HepG2 (cell line): ENCODE measurements around the gene SERBP1. TPM values are rescaled to one million over a fixed set of nuclear protein-coding genes. Genes with fewer than 3 reads are reported as not detected.

ENCODE experiments used
- ARNT2 ChIP-seq: sonication (generic); formaldehyde crosslinking; IDR thresholded peaks from 2 replicates; pipeline ENCODE4 v1.8.0; 2022; ENCODE audit warnings: mild to moderate bottlenecking, low read depth, missing genetic modification reagents, moderate library complexity
- DPF2 ChIP-seq: sonication (generic); formaldehyde crosslinking; IDR thresholded peaks from 2 replicates; pipeline ENCODE4 v1.4.0; 2020; ENCODE audit warnings: mild to moderate bottlenecking, low read depth, missing genetic modification reagents, borderline replicate concordance
- GPN1 ChIP-seq: sonication (generic); formaldehyde crosslinking; IDR thresholded peaks from 2 replicates; pipeline ENCODE4 v1.5.1; 2020; ENCODE audit warnings: missing genetic modification reagents, borderline replicate concordance
- KMT2B ChIP-seq: IDR thresholded peaks from 2 replicates; pipeline ENCODE4 v1.6.1; 2016; ENCODE audit warnings: missing genetic modification reagents, missing compliant biosample characterization
- MEF2D ChIP-seq: sonication (generic); formaldehyde crosslinking; IDR thresholded peaks from 2 replicates; pipeline ENCODE4 v1.5.1; 2020; ENCODE audit warnings: mild to moderate bottlenecking, missing genetic modification reagents
- NR1H2 ChIP-seq: sonication (generic); formaldehyde crosslinking; IDR thresholded peaks from 2 replicates; pipeline ENCODE4 v1.8.1; 2022; ENCODE audit warnings: low read depth, missing genetic modification reagents, borderline replicate concordance
- NR2F1 ChIP-seq, 2 experiments: fragments of 450-650 bp in 1 of 2; formaldehyde crosslinking in 1 of 2; IDR thresholded peaks; 2 replicates each; pipeline versions ENCODE4 v1.5.0 to v1.6.1; 2016 to 2020; ENCODE audit warnings: mild to moderate bottlenecking in 1 of 2, missing compliant biosample characterization in 1 of 2, missing genetic modification reagents in 1 of 2, moderate library complexity in 1 of 2
- ZNF569 ChIP-seq: sonication (generic); formaldehyde crosslinking; IDR thresholded peaks from 2 replicates; pipeline ENCODE4 v1.5.0; 2020; ENCODE audit warnings: mild to moderate bottlenecking, missing genetic modification reagents, moderate library complexity, borderline replicate concordance
- ZNF782 ChIP-seq: sonication (generic); formaldehyde crosslinking; IDR thresholded peaks from 2 replicates; pipeline ENCODE4 v1.4.0; 2020; ENCODE audit warnings: missing genetic modification reagents, mild to moderate bottlenecking, borderline replicate concordance
- ZNF790 ChIP-seq: sonication (generic); formaldehyde crosslinking; IDR thresholded peaks from 2 replicates; pipeline ENCODE4 v1.8.0; 2022; ENCODE audit warnings: missing genetic modification reagents, mild to moderate bottlenecking, borderline replicate concordance
- ZSCAN31 ChIP-seq: sonication (generic); formaldehyde crosslinking; IDR thresholded peaks from 2 replicates; pipeline ENCODE4 v1.5.0; 2020; ENCODE audit warnings: low read depth, mild to moderate bottlenecking, missing genetic modification reagents
- polyA plus RNA-seq, 8 experiments: library from polyadenylated mRNA; depleted of rRNA in 3 of 8; stranded (reverse) in 7 of 8; unstranded in 1 of 8; fragments of >200 nt; fragmentation: Illumina TruSeq in 4 of 8; extraction: Trizol in 4 of 8; gene quantifications; 2 replicates each; pipeline versions ENCODE4 v1.2.1 to v1.2.3, GENCODE V29; 2011 to 2016; ENCODE audit warnings: low read depth in 4 of 8, missing spikeins in 1 of 8, mixed read lengths in 1 of 8; ENCODE audit not compliant: insufficient read depth in 1 of 8
- total RNA-seq, 5 experiments: library from RNA; depleted of rRNA; stranded (reverse); fragments of >200 nt; fragmentation: Illumina TruSeq; extraction: Trizol; gene quantifications; 2 replicates each; pipeline ENCODE4 v1.2.3, GENCODE V29; 2016; ENCODE audit warnings: low read depth in 1 of 5
- TF ChIP-seq, protein P1 (sequence below): sonication (generic); formaldehyde crosslinking; IDR thresholded peaks from 2 replicates; pipeline ENCODE4 v1.5.0; 2020; ENCODE audit warnings: mild to moderate bottlenecking, missing genetic modification reagents, borderline replicate concordance
- TF ChIP-seq, protein P2 (sequence below): sonication (generic); formaldehyde crosslinking; IDR thresholded peaks from 2 replicates; pipeline ENCODE4 v1.4.0; 2020; ENCODE audit warnings: missing genetic modification reagents, borderline replicate concordance
- TF ChIP-seq, protein P3 (sequence below): IDR thresholded peaks from 2 replicates; pipeline ENCODE4 v1.4.0; 2020; ENCODE audit warnings: mild to moderate bottlenecking, missing genetic modification reagents
- TF ChIP-seq, protein P4 (sequence below): sonication (generic); formaldehyde crosslinking; IDR thresholded peaks from 2 replicates; pipeline ENCODE4; 2020; ENCODE audit warnings: missing genetic modification reagents, mild to moderate bottlenecking, borderline replicate concordance

SERBP1 gene
- total and polyA plus RNA-seq, 2 of the 13 experiments (the other 11 are each of a cell fraction or from before 2014, with no cell fraction given) = 175 to 281 TPM

DNA sequence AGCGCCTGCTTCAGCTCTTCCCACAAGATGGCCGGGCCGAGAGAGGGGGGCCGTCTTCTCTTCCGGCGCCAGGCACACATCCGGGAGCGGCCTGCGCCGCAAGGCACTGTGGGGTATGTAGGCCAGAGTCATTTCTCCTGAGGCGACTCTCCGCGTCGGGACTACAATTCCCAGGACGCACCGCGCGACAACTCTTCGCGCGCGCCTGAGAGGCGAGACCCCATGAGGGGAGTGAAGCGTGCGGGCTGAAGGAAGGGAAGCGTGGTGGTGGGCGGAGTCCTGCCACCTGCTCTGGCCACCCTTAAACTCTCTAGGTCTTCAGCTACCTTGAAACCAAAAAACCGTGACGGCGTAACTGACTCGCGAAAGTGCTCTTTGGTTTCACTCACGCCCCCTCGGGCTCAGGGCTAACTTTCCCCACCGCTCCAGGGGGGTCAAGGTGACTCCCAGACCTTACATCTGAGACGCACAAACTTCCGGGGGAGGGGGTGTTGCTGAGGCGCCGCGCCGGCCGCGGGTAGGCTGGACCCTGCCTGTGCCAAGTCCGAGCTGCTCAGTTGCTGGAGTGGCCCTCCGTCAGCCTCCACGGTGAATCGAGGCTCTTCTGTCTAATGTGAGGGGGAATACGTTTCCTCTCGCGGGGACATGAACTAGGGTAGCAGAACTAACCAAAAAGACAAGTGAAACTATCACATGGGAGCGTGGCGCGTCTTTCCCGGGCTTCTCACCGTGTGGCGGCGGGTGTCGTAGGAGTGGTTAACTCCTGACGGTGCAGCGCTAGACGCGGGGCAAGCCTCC lies at the start of gene SERBP1 (continued):
- TF ChIP-seq, protein P1, sequence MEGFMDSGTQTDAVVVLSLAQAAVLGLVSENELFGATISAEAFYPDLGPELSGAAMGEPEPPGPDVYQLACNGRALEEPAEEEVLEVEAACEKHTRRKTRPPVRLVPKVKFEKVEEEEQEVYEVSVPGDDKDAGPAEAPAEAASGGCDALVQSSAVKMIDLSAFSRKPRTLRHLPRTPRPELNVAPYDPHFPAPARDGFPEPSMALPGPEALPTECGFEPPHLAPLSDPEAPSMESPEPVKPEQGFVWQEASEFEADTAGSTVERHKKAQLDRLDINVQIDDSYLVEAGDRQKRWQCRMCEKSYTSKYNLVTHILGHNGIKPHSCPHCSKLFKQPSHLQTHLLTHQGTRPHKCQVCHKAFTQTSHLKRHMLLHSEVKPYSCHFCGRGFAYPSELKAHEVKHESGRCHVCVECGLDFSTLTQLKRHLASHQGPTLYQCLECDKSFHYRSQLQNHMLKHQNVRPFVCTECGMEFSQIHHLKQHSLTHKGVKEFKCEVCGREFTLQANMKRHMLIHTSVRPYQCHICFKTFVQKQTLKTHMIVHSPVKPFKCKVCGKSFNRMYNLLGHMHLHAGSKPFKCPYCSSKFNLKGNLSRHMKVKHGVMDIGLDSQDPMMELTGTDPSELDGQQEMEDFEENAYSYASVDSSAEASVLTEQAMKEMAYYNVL (CRISPR knock-in tag) = peak; percentile 61; the same call in 1 of the 2 replicates
- TF ChIP-seq ZNF782 (CRISPR knock-in tag) (0 out of 2 replicates have a peak, but pooled peaks have one; percentile 10), NR2F1 (CRISPR knock-in tag; IDR thresholded peaks at IDR 0.05) (peak; percentile 48 to 74; a peak in 3 of 4 replicates), ZSCAN31 (CRISPR knock-in tag) (no peak; the same call in 1 of the 2 replicates), MEF2D (CRISPR knock-in tag) (0 out of 2 replicates have a peak, but pooled peaks have one; percentile 17), ARNT2 (CRISPR knock-in tag) (peak; percentile 84; the same call in 1 of the 2 replicates), DPF2 (CRISPR knock-in tag) (no peak), KMT2B (CRISPR knock-in tag) (peak; percentile 76), ZNF790 (CRISPR knock-in tag) (peak; percentile 50; the same call in 1 of the 2 replicates), ZNF569 (0 out of 2 replicates have a peak, but pooled peaks have one; percentile 72), NR1H2 (CRISPR knock-in tag) (no peak), GPN1 (CRISPR knock-in tag) (no peak)
- TF ChIP-seq, protein P2, sequence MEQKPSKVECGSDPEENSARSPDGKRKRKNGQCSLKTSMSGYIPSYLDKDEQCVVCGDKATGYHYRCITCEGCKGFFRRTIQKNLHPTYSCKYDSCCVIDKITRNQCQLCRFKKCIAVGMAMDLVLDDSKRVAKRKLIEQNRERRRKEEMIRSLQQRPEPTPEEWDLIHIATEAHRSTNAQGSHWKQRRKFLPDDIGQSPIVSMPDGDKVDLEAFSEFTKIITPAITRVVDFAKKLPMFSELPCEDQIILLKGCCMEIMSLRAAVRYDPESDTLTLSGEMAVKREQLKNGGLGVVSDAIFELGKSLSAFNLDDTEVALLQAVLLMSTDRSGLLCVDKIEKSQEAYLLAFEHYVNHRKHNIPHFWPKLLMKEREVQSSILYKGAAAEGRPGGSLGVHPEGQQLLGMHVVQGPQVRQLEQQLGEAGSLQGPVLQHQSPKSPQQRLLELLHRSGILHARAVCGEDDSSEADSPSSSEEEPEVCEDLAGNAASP (CRISPR knock-in tag) = 0 out of 2 replicates have a peak, but pooled peaks have one; percentile 43
- TF ChIP-seq, protein P3, sequence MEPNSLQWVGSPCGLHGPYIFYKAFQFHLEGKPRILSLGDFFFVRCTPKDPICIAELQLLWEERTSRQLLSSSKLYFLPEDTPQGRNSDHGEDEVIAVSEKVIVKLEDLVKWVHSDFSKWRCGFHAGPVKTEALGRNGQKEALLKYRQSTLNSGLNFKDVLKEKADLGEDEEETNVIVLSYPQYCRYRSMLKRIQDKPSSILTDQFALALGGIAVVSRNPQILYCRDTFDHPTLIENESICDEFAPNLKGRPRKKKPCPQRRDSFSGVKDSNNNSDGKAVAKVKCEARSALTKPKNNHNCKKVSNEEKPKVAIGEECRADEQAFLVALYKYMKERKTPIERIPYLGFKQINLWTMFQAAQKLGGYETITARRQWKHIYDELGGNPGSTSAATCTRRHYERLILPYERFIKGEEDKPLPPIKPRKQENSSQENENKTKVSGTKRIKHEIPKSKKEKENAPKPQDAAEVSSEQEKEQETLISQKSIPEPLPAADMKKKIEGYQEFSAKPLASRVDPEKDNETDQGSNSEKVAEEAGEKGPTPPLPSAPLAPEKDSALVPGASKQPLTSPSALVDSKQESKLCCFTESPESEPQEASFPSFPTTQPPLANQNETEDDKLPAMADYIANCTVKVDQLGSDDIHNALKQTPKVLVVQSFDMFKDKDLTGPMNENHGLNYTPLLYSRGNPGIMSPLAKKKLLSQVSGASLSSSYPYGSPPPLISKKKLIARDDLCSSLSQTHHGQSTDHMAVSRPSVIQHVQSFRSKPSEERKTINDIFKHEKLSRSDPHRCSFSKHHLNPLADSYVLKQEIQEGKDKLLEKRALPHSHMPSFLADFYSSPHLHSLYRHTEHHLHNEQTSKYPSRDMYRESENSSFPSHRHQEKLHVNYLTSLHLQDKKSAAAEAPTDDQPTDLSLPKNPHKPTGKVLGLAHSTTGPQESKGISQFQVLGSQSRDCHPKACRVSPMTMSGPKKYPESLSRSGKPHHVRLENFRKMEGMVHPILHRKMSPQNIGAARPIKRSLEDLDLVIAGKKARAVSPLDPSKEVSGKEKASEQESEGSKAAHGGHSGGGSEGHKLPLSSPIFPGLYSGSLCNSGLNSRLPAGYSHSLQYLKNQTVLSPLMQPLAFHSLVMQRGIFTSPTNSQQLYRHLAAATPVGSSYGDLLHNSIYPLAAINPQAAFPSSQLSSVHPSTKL = peak; percentile 46
- TF ChIP-seq, protein P4, sequence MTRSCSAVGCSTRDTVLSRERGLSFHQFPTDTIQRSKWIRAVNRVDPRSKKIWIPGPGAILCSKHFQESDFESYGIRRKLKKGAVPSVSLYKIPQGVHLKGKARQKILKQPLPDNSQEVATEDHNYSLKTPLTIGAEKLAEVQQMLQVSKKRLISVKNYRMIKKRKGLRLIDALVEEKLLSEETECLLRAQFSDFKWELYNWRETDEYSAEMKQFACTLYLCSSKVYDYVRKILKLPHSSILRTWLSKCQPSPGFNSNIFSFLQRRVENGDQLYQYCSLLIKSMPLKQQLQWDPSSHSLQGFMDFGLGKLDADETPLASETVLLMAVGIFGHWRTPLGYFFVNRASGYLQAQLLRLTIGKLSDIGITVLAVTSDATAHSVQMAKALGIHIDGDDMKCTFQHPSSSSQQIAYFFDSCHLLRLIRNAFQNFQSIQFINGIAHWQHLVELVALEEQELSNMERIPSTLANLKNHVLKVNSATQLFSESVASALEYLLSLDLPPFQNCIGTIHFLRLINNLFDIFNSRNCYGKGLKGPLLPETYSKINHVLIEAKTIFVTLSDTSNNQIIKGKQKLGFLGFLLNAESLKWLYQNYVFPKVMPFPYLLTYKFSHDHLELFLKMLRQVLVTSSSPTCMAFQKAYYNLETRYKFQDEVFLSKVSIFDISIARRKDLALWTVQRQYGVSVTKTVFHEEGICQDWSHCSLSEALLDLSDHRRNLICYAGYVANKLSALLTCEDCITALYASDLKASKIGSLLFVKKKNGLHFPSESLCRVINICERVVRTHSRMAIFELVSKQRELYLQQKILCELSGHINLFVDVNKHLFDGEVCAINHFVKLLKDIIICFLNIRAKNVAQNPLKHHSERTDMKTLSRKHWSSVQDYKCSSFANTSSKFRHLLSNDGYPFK (CRISPR knock-in tag) = peak; percentile 22; the same call in 1 of the 2 replicates
